CD4-positive, alpha-beta T cell treated with Interleukin-17A for 4 hours (primary cell): ENCODE data around the gene CILP2.

Source experiments
- DNase-seq: peaks from one replicate; pipeline ENCODE4 v3.0.0-alpha.2; 2020; ENCODE audit warnings: mixed read lengths

CILP2 gene

GRCh38 chr19:19538061-19538784 is at the start of gene CILP2:
TSS of gene CILP2 (plus strand) at chr19:19538265. CDS start at chr19:19538350, 85 bp downstream.
- peak; percentile 65 for DNase-seq

DNA sequence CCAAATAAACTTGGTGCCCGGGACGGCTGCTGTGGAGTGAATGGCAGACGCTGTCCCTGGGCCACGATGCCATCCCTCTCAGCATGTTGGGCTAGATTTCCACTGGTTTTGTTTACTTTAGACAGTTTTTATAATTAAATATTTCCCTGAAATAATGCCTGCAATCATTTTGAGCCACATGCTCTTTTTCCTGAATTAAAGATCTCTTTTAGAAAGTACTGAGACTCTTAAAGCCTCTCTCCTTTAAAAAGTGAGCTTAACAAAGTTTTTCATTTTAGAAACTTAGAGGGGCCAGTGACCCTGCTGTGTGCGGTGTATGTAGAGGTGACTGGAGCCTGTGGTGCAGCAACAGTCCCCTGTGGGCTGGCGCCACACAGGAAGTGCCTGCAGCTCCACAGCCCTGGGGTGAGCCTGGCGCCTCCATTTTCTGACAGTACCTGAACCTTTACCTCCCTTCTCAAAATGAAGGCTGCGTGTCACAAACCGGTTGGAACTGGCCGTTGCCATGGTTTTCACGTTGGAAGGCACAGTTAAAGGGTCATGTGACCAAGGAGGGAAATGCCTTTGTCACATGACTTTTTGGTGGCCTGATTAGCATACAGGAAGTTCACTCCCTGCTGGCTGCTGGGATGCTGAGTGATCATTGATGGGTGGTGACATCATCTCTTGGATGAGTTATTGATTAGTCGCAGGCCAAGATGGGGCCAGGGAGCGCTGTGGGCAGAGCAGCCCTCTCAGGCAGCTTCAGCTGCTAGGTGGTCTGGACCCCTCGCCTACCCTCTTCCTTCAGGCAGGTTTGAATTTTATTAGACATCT is 49.0 kb upstream of the CILP2 start:
- peak; percentile 90 for DNase-seq

GRCh38 chr19:19489804-19490204 is 48.3 kb upstream of the CILP2 start:
- peak; percentile 23 for DNase-seq

- DNase-seq: peak; percentile 88
Observed at GRCh38 chr19:19490214-19490968, 47.7 kb upstream of the CILP2 start.

- no peak for DNase-seq
Observed at GRCh38 chr19:19491321-19492025, 46.6 kb upstream of the CILP2 start.

DNA sequence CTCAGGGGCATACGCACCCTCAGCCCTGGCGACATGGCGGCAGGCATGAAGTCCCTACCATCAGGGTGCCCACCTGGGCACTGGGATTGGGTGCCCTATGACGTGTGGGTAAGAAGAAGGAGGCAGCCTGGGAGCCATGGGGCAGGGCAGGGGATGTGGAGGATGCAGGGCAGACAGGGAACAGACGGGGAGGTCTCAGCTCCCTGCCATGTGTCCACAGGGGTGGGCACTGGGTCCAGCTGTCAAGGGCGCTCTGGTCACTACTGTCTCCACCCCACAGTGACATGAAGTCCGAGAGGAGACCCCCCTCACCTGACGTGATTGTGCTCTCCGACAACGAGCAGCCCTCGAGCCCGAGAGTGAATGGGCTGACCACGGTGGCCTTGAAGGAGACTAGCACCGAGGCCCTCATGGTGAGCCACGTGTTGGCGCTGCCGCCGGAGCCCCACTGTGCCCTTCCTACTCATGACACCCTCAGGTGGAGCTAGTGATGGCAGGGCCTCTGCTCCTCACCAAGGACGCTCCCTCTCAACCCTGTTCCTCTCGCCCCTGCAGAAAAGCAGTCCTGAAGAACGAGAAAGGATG is 45.9 kb upstream of the CILP2 start:
- no peak for DNase-seq

- no peak for DNase-seq
Observed at GRCh38 chr19:19493841-19494546, 44.1 kb upstream of the CILP2 start.

DNA sequence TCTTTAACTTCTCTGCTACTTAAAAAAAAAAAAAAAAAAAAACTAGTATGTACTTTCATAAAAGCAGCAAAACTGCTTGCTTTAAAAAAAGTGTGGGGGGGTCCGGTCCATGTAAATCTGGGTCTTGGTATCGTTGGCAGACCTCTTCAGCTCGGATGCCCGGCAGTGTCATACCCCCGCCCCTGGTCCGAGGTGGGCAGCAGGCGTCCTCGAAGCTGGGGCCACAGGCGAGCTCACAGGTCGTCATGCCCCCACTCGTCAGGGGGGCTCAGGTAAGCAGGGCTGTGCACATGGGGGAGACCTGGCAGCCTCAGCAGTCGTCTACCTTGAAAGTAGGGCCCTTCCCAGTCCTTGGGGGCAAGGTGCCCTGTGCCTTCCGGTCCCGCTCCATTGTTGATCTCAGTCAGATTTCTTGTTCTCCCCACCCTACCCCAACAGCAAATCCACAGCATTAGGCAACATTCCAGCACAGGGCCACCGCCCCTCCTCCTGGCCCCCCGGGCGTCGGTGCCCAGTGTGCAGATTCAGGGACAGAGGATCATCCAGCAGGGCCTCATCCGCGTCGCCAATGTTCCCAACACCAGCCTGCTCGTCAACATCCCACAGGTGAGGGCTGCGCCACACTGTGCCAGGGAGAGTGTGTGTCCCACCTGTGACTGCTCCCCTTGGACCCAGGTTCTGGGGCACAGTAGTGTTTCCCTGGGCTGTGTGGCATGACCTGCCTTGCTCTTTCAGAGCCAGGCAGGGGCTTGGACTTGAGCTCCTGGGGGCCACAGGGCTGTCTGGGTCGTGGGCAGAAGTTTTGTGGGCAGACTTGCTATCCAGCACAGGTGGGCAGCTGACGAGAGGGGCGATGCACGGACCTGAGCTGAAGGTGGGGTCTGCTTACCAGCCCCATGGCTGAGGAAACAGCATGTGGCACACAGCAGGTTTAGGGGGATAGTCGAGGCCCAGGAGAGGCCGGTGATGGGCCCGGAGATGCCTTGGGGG is 42.2 kb upstream of the CILP2 start:
- no peak for DNase-seq

GRCh38 chr19:19498255-19498991 is 39.6 kb upstream of the CILP2 start:
- no peak for DNase-seq

DNA sequence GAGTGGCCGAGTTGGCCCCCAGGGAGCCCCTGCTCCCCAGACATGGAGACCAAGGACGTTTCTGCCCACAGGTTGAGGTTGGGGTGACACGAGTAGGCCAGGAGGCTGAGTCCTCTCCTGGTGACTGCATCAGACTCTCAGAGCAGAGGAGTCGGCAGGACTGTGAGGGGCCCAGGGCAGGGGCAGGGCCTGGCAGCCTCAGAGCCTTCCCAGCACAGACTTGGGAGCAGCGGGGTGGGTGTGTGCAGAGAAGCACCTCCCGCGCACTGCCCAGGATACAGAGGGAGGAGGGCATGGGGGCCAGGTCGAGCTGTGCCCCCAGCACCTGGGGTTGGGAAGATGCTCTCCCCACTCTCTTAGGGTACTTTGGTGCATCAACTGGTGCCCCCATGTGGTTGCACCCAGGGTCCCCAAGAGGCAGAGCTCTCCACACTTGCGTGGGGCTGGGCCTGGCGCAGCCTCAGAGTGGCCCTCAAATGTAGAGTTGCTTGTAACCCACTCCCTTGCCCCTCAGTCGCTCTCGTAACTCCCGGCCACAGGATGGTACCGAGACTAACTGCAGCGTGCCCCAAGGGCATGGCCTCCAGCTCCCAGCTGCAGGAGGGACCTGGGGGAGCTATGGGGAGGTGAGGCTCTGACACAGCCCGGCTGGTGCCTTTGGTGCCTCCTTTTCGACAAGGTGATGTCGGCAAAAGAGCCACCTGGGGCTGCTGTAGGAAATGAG is 38.6 kb upstream of the CILP2 start:
- no peak for DNase-seq

DNA sequence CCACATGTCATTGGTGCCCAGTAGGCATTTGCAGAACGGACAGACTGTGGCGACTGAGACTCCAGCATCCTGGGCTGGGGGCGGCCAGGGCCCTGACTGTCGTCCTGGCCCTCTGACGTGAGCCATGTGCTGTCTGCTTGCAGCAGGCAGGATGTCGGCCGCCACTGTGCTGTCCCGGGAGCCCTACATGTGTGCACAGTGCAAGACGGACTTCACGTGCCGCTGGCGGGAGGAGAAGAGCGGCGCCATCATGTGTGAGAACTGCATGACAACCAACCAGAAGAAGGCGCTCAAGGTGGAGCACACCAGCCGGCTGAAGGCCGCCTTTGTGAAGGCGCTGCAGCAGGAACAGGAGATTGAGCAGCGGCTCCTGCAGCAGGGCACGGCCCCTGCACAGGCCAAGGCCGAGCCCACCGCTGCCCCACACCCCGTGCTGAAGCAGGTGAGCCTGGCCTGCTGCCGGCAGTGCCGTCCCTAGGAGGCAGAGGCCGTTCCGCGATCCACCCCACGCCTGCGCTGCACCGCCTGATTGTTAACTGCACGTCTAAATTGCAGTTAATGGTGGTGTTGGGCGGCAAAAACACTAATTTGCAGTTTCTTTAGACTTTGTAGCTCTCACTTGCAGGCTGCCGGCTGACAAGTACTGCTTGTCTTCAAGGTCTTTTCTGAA is 37.0 kb upstream of the CILP2 start:
- no peak for DNase-seq

GRCh38 chr19:19501798-19502197 is 36.3 kb upstream of the CILP2 start:
- DNase-seq: no peak

GRCh38 chr19:19502281-19502680 is 35.8 kb upstream of the CILP2 start:
- DNase-seq: no peak

- no peak for DNase-seq
Observed at GRCh38 chr19:19502808-19503602, 35.1 kb upstream of the CILP2 start.

- DNase-seq: no peak
Observed at GRCh38 chr19:19504754-19505668, 33.1 kb upstream of the CILP2 start.

GRCh38 chr19:19505669-19506326 is 32.3 kb upstream of the CILP2 start:
- DNase-seq: no peak
